ENCODE measurements around the gene LOC128125822. TPM values are rescaled to one million over a fixed set of nuclear protein-coding genes. Genes with fewer than 3 reads are reported as not detected.

LOC128125822 gene

DNA sequence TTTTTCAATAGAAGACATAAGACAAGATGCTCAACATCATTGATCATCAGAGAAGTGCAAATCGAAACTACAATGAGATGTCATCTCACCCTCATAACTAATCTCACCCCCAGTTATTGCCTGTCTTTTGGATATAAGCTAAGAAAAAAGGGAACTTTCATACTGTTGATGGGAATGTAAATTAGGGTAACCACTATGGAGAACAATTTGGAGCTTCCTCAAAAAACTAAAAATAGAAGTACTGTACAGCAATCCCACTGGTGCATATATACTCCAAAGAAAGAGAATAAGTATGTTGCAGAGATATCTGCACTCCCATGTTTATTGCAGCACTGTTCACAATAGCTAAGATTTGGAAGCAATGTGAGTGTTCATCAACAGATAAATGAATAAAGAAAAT, 37.0 kb downstream of the LOC128125822 start:
- Histone ChIP-seq H3K9me3 (no peaks in the 10 kb centered on the region), H3K4me1 (no peaks in the 10 kb centered on the region), H3K4me3 (no peak overlapping the region), H3K27ac (no peak overlapping the region), H3K27me3 (no peaks in the 10 kb centered on the region), H3K36me3 (replicated peaks in 1 of 2; ENCODE audit: insufficient read depth in 1 of 2, low read depth in 2 of 2) (no peaks in the 10 kb centered on the region)
- intact Hi-C loops (cut with DNase I): no loop called here
- TF ChIP-seq, protein P1, sequence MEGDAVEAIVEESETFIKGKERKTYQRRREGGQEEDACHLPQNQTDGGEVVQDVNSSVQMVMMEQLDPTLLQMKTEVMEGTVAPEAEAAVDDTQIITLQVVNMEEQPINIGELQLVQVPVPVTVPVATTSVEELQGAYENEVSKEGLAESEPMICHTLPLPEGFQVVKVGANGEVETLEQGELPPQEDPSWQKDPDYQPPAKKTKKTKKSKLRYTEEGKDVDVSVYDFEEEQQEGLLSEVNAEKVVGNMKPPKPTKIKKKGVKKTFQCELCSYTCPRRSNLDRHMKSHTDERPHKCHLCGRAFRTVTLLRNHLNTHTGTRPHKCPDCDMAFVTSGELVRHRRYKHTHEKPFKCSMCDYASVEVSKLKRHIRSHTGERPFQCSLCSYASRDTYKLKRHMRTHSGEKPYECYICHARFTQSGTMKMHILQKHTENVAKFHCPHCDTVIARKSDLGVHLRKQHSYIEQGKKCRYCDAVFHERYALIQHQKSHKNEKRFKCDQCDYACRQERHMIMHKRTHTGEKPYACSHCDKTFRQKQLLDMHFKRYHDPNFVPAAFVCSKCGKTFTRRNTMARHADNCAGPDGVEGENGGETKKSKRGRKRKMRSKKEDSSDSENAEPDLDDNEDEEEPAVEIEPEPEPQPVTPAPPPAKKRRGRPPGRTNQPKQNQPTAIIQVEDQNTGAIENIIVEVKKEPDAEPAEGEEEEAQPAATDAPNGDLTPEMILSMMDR (IDR thresholded peaks at IDR 0.05): no peak
- TF ChIP-seq POLR2A (IDR thresholded peaks at IDR 0.05): no peak
- DNase-seq: no peak
- WGBS, 2 donors: 78 to 79% methylated on average over 1 of the region's 1 CpG
- ATAC-seq: no peak

DNA sequence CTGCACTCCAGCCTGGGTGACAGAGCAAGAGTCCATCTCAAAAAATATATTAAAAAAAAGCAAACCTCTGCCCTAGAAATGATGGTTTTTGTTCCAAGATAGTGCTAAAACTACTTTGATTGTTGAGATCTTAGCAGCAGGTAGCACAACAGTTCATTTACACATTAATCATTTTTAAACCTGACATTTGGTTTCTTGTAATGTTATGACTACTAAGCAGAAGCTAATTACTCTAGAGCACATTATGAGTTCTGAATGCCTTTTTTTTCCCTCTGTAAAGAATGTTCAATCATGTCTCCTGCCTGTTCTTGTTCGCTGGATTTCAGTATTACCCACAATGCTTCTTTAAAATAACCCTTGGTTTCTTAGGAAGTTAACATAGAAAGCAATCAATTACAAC, 38.7 kb downstream of the LOC128125822 start:
- Histone ChIP-seq H3K27me3 (no peaks in the 10 kb centered on the region), H3K27ac (no peak overlapping the region), H3K9me3 (no peaks in the 10 kb centered on the region), H3K36me3 (replicated peaks in 1 of 2; ENCODE audit: insufficient read depth in 1 of 2, low read depth in 2 of 2) (no peaks in the 10 kb centered on the region), H3K4me3 (no peak overlapping the region), H3K4me1 (no peaks in the 10 kb centered on the region)
- intact Hi-C loops (cut with DNase I): no loop called here
- 25 to 37% methylated on average over 1 of the region's 1 CpG for WGBS, 2 donors
- no peak for DNase-seq
- TF ChIP-seq, protein P1 (IDR thresholded peaks at IDR 0.05): no peak
- TF ChIP-seq POLR2A (IDR thresholded peaks at IDR 0.05): no peak
- no peak for ATAC-seq

DNA sequence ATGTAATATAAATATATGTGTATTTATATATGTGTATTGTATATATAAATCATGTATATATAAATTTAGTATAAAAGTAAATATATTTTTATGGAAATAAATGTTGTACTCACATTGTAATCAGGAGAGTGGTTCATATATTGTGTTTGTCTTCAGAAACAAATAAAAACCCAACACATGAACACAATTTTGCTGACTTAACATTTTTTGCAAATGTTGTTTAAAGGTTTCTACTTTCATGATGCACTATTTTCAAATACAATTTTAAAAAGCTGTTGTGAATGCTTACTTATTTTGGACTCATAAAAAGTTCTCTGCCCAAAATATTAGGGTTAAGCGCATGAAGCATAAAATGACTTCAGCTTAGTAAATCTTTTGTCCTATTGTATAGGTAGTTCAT, 39.3 kb downstream of the LOC128125822 start:
- no peaks in the 10 kb centered on the region for H3K27me3 ChIP-seq
- no peak for ATAC-seq
- no peaks in the 10 kb centered on the region for H3K9me3 ChIP-seq
- no peak overlapping the region for H3K27ac ChIP-seq
- 95 to 100% methylated on average over 1 of the region's 1 CpG for WGBS, 2 donors
- TF ChIP-seq, protein P1 (IDR thresholded peaks at IDR 0.05): no peak
- TF ChIP-seq POLR2A (IDR thresholded peaks at IDR 0.05): no peak
- H3K4me1 ChIP-seq: no peaks in the 10 kb centered on the region
- no peaks in the 10 kb centered on the region for H3K36me3 ChIP-seq (replicated peaks in 1 of 2; ENCODE audit: insufficient read depth in 1 of 2, low read depth in 2 of 2)
- H3K4me3 ChIP-seq: no peak overlapping the region
- no peak for DNase-seq
- intact Hi-C loops (cut with DNase I): no loop called here

DNA sequence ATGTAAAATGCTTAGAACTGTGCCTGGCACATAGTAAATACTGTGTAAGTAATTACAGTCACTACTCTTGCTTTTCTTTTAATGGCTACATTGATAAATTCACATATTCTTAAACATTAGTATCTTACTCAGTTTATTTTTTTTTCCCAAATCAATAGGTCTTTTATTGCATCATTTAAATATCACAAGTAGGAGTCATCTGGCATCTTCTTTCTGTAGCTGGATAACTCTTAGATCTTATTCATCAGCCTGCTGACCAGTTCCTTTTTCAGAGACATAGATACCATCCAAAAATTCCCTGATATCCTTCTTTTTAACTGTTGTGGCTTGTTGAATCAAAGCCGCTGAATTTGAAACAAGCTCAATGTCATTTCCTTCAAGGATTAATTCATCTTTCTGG, 43.3 kb downstream of the LOC128125822 start:
- intact Hi-C loops (cut with DNase I): no loop called here
- no peaks in the 10 kb centered on the region for H3K27me3 ChIP-seq
- H3K27ac ChIP-seq: no peak overlapping the region
- H3K4me3 ChIP-seq: no peak overlapping the region
- 90 to 95% methylated on average over 1 of the region's 1 CpG for WGBS, 2 donors
- H3K36me3 ChIP-seq (replicated peaks in 1 of 2; ENCODE audit: insufficient read depth in 1 of 2, low read depth in 2 of 2): no peaks in the 10 kb centered on the region
- DNase-seq (no peak), ATAC-seq (no peak)
- H3K4me1 ChIP-seq: no peaks in the 10 kb centered on the region
- H3K9me3 ChIP-seq: no peaks in the 10 kb centered on the region
- TF ChIP-seq, protein P1 (IDR thresholded peaks at IDR 0.05): no peak
- no peak for TF ChIP-seq POLR2A (IDR thresholded peaks at IDR 0.05)

Small RNAs within 50 kb of the gene (small RNA-seq; reads per million reads assigned to genes)
- not detected for gene AL513043.1

Other genes starting within 250 kb of the LOC128125822 start
- gene PTP4A1, start within 50 bp of the LOC128125822 start, total RNA-seq: 10 to 100 TPM; 11.5 to 26.7 TPM
- gene PHF3, start 63.3 kb downstream of the LOC128125822 start, total RNA-seq: 10 to 100 TPM; 40.9 to 55.0 TPM

All from body of pancreas (tissue), 4 donors.